ENCODE data around the gene WWOX.

Gene WWOX

DNA sequence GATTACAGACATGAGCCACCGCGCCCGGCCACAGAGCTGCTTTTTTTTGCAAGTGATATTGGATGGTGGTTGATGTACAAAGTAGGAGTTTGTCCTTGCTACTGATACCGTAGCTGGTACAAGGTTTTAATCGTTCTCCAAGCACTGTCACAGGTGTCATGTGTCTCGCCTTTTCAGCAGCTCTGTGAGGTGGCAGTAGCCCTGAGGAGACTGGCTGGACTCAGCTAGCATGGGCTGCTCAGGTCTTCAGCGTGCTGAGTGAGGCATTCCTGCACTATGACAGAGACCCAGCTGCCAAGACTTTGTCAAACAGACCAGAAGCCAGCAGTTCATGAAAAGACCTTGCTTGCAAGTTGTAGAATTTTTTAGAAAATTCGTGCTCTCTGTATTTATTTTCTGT, 7.2 kb downstream of the WWOX start:
- no peak for DNase-seq

- DNase-seq, result no peak
Measured at GRCh38 chr16:78108451-78108850, 9.0 kb downstream of the WWOX start.

- DNase-seq, result no peak
Measured at GRCh38 chr16:78113258-78113657, 13.8 kb downstream of the WWOX start.

GRCh38 chr16:78115659-78116058, 16.2 kb downstream of the WWOX start:
- DNase-seq, result no peak

DNA sequence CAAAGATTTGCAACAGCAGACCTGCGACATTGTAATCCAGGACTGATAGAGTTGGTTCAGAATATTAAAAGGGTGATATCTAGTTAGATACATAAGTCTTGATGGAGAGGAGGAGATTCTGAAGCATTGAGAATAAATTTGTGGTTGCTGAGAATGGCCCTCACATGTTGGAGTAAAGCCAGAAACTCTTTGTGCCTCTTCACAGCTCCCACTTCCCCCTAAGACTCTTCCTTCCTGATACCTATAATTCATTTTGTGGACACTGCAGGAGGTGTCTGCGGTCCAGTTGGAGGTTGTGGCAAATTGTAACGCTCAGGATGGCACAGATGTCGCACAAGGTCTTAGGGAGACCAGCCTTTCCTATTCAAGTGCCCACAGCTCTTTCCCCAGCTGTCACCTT, 17.5 kb downstream of the WWOX start:
- no peak for DNase-seq

- no peak for DNase-seq
Measured at GRCh38 chr16:78117391-78117790, 17.9 kb downstream of the WWOX start.

- DNase-seq, result no peak
Measured at GRCh38 chr16:78118469-78119025, 19.1 kb downstream of the WWOX start.

DNA sequence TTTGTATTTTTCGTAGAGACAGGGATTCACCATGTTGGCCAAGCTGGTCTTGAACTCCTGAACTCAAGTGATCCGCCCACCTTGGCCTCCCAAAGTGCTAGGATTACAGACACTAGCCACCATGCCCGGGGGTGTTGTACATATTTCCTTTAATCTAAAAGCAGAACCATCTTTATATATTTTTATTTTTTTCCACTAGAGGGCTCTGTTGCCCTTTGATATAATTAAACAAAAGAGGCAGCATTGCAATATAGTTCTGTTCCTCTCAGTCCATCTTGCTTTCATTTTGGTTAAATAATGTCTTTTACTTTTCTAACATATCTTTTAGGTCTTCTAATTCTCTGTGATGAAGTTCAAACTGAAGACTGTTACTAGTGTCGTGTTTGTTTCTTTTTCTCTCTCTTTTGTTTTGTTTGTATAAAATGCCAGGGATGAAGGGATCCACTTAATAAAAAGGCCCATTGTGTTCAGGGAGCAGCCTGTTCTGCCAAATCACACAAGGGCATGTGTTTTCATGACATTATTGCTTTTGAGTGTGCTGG, 23.4 kb downstream of the WWOX start:
- peak; percentile 70 for DNase-seq

- DNase-seq, result no peak
Measured at GRCh38 chr16:78125112-78125844, 25.8 kb downstream of the WWOX start.

DNA sequence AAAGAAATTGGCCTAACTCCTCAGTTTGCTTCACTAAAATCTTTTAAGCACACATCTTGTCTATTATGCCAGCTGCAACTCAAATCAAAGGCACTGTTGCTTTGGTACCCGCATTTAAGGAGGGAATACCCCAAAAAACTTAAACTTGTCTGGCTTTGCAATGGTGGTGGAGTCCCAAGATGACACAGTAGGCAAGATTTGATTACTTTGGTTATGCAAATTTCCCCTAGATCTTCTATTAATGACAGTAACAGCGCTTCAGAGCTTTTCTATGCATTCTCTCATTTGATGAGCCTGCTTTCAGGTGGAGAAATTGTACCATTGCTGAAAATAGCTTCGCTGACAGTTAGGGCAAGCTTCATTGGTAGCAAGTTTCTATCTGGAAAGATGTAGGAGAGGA, 27.2 kb downstream of the WWOX start:
- no peak for DNase-seq

DNA sequence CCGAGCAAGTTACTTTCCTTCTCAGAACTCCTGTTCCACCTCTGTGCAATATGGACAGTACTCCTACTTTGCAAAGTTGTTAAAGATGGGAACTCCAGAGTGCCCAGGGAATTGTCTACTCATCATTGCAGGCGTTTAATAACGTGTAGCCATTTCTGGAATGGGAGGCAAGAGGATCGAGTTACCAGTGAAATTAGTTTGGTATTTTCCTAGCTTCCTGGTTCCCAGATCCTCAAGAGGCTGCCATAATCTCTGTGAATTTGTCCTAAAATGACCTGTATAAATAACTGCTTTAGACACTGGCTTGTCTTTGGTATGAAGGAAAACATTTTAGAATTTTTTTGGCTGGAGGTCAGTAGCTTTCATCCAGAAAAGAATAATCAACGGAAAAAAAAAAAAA, 27.7 kb downstream of the WWOX start:
- DNase-seq, result no peak

DNA sequence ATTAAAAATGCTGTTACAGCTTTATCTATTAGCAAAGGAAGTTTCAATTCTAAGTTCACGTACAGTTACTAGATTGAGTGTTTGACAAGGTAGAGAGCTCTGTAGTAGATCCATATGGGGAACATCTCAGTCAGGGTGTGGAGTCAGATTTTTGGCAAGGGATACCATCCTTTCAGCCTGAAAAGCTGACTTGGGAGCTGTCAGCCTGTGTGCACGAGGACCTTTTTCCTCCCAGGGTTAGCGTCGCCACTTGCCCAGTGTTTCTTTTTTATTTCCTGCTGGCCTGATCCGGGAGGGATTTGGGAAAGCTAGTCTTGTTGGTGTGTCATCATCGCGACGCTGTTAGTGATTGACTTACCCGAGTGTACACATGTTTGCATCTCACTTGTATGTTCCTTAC, 29.5 kb downstream of the WWOX start:
- no peak for DNase-seq

DNA sequence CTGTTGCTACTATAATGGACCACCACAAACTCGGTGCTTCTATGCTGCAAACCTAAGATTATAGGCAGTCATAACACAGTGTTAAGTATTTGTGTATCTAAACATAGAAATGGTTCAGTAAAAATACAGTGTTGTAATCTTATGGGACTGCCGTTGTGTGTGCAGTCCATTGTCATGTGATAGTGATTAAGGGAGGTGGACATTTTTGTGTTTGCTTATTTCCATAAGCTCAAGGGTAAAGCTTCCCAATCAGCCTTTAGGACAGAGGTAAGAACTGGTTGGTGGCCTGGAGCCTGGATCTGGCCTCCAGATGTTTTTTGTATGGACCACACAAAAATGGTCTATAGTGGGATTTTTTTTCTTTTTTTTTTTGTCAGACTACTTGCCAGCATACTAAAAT, 29.9 kb downstream of the WWOX start:
- no peak for DNase-seq

DNA sequence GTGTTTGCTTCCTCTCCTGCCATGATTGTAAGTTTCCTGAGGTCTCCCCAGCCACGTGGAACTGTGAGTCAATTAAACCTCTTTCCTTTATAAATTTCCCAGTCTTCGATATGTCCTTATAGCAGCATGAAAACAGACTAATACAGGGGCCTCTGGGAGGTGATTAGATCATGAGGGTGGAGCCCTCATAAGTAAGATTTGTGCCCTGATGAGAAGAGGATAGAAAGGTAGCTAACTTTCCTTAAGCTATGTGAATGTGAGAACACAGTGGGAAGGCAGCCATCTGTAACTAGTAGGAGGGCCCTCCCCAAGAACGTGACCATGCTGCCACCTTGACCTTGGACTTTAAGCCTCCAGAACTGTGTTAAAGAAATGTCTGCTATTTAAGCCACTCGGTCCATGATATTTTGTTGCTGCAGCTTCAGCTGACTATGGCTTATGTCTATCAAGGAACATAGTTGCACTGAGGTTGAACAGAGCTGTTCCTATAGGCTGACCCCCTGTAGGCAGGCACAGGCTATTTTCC, 30.7 kb downstream of the WWOX start:
- DNase-seq, result no peak

- no peak for DNase-seq
Measured at GRCh38 chr16:78130950-78131349, 31.5 kb downstream of the WWOX start.

GRCh38 chr16:78133919-78134318, 34.5 kb downstream of the WWOX start:
- DNase-seq, result no peak

DNA sequence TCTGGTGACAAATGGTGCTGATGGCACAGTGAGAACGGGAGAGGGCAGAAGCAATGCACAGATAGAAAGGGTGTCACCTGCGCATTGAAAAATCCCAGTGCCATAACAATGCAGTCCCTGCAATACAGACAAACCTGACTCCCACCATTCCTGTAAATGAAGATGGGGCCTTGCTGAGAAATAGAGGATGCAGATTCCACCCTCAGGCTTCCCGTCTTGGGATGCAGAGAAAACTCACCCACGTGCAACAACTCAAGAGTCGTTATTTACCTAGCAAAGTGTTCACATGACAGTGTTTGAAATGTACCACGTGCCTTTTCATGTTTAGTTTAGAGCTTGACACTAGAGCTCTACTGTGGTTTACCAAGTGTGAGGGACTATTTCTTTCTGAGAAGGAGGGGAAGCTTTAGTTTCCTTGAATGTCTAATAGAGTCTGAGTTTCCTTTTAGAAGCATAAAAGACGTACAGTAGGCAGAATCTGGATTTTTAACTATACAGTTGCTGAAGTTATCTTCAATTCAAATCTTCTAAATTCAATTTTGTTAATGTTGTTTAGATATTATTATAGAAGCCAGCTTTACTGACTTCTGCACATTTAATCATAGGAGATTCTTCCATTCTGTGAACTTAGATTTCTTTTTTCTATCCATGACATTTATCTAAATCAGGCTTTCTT, 35.6 kb downstream of the WWOX start:
- no peak for DNase-seq

DNA sequence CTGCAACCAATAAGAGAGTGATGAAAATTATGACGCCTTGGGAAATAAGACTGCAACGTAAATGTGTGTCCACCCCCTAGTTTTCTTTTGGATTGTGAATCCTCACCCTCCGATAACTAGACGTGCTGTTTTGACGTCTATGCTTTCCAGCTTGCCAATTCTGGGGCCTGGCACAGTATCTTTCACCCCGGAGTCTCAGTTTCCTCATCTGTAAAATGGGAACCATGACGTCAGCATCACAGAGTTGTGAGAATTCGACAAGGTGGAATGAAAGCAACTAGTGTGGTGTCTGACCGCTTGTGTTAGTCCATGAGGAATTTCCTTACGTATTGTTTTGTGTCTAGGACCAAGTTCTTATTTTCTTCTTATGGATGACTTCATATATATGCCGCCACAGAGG, 37.7 kb downstream of the WWOX start:
- no peak for DNase-seq

DNA sequence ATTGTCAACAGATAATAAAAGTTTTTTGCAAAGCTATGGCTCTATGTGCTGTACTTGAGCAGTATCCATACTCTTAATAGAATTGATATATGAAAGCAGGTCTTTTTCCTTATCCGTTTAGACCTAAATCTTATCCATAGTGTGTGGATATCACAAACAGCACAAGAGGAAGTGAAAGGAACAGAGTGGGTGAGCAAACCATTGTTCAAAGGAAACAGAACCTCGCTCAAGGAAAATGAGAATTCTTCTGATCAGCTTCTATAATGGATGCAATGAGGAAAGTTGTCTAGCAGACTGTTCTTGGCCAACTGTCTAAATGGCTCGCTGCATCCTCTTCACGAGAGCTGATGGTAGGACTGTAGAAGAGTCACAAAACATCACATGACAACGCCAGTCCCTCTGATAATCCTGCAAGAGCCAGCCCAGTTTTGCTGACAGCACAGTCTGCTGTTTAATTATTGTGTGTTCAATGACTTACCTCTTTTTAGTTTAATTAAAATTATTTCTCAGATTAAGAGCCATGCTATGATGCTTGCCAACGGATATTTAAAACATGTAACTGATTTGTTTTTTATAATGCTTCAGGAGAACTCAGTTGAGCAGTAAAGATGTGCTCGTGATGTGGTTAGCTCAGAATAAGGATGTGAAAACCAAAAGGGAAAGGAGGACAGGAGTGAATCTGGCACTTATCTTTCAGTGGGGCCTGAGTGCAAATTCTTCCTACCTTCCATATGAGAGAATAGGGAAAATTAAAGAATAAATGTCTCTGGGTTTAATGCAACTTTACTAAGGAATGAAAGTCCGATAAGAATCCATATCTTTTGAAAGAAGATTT, 38.5 kb downstream of the WWOX start:
- no peak for DNase-seq

GRCh38 chr16:78140818-78141466, 41.5 kb downstream of the WWOX start:
- DNase-seq, result no peak

DNA sequence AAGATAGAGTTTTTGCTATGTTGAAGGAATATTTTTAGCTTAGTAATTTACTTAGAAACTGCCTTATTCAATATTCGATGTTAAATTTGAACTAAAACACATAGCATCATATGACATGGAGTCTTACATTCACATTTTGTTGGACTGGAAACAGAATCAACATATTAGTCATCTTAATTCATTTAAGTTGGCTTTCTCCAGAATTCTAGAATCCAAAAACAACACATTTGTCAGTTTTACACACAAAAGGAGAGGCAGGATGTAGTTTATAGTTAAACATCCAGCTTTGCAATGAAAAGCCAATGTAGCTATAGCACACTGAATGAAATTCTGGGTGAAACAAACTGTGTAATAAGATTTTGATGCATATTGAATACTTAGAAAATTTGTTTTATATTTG, 43.3 kb downstream of the WWOX start:
- no peak for DNase-seq

GRCh38 chr16:78146807-78147206, 47.4 kb downstream of the WWOX start:
- DNase-seq, result no peak

Data from NCI-H1436 (cell line).